A549 (cell line): ENCODE measurements around the gene MCU. TPM values are rescaled to one million over a fixed set of nuclear protein-coding genes. Genes with fewer than 3 reads are reported as not detected.

Source experiments
- ATAC-seq, 2 experiments: fragments of 200-7000 bp in 1 of 2; fragments of >200 bp in 1 of 2; cut with Nextera tagmentation in 1 of 2; cut with Tn5 transposase in 1 of 2; 3 replicates each; pipeline versions ENCODE4 v1.8.0 to v1.9.1; 2018 to 2020; ENCODE audit warnings: mild to moderate bottlenecking in 1 of 2, moderate library complexity in 1 of 2
- CTCF ChIA-PET: fragments of 300-600 bp; sonication (Branson Sonifier 250); formaldehyde crosslinking; extraction: SDS; loops from one replicate; lab custom pipeline; 2021; ENCODE audit warnings: antibody characterized with exemption, inconsistent platforms; lab: Yijun Ruan, JAX
- POLR2A ChIA-PET: fragments of 350-600 bp; formaldehyde crosslinking; extraction: SDS; loops from one replicate; lab custom pipeline; 2021; ENCODE audit warnings: antibody characterized with exemption, inconsistent platforms; lab: Yijun Ruan, JAX
- DNase-seq, 2 experiments: peaks; one replicate each; pipeline versions ENCODE4 v3.0.0 to v3.0.0-alpha.2; 2011 to 2016; ENCODE audit warnings: low read depth in 1 of 2, low spot score in 1 of 2
- FAIRE-seq: peaks from 2 replicates; lab custom pipeline; 2011; peaks lifted over from hg19 to GRCh38; lab: Jason Lieb, UNC
- H3K27ac ChIP-seq, 2 experiments: fragments of >200 bp; sonication (Bioruptor Twin); formaldehyde crosslinking; 3 replicates each; pipeline ENCODE4 v1.5.1; 2016 to 2017
- H3K4me1 ChIP-seq: fragments of >200 bp; sonication (Bioruptor Twin); formaldehyde crosslinking; 3 replicates; pipeline ENCODE4 v1.6.1; 2016
- H3K4me2 ChIP-seq: fragments of >200 bp; sonication (Bioruptor Twin); formaldehyde crosslinking; 3 replicates; pipeline ENCODE4 v1.6.1; 2016
- H3K4me3 ChIP-seq: fragments of >200 bp; sonication (Bioruptor Twin); formaldehyde crosslinking; 3 replicates; pipeline ENCODE4 v1.5.1; 2016
- H3K9me3 ChIP-seq: fragments of >200 bp; sonication (Bioruptor Twin); formaldehyde crosslinking; 3 replicates; pipeline ENCODE4 v1.6.1; 2016
- BHLHE40 ChIP-seq: IDR thresholded peaks from 2 replicates; pipeline ENCODE4 v1.6.1; 2012; ENCODE audit warnings: low read depth, low read length, inconsistent platforms
- CEBPB ChIP-seq, 2 experiments: fragments of >200 bp in 1 of 2; sonication (Bioruptor Twin) in 1 of 2; formaldehyde crosslinking in 1 of 2; IDR thresholded peaks; 2 replicates each; pipeline ENCODE4 v1.6.1; 2012 to 2016
- CHD4 ChIP-seq: fragments of 200-600 bp; sonication (generic); IDR thresholded peaks from 2 replicates; pipeline ENCODE4 v1.6.1; 2016; ENCODE audit warnings: antibody characterized with exemption, mild to moderate bottlenecking, borderline replicate concordance
- EP300 ChIP-seq, 2 experiments: fragments of >200 bp; sonication (Bioruptor Twin); formaldehyde crosslinking; IDR thresholded peaks; 2 replicates in 1 of 2; 3 replicates in 1 of 2; pipeline ENCODE4 v1.6.1; 2016 to 2017
- FOSL2 ChIP-seq, 2 experiments: fragments of 450-650 bp in 1 of 2; fragments of >200 bp in 1 of 2; sonication (Bioruptor Twin) in 1 of 2; formaldehyde crosslinking; IDR thresholded peaks; 2 replicates each; pipeline versions ENCODE4 v1.5.0 to v1.6.1; 2016 to 2020; ENCODE audit warnings: mild to moderate bottlenecking in 1 of 2, moderate library complexity in 1 of 2
- HDAC2 ChIP-seq: fragments of 200-600 bp; sonication (generic); IDR thresholded peaks from 2 replicates; pipeline ENCODE4 v1.6.1; 2016
- MAFK ChIP-seq: fragments of 450-650 bp; IDR thresholded peaks from 2 replicates; pipeline ENCODE4 v1.6.1; 2014; ENCODE audit not compliant: partially characterized antibody
- NFE2L2 ChIP-seq: fragments of 150-350 bp; conservative IDR thresholded peaks from 2 replicates; pipeline ENCODE4 v1.6.1; 2014; ENCODE audit warnings: low read length
- NR3C1 ChIP-seq: fragments of >200 bp; sonication (Bioruptor Twin); formaldehyde crosslinking; IDR thresholded peaks from 3 replicates; pipeline ENCODE4 v1.6.1; 2017
- PBX3 ChIP-seq: IDR thresholded peaks from 2 replicates; pipeline ENCODE4 v1.6.1; 2012
- RARB ChIP-seq: fragments of 250-450 bp; sonication (Bioruptor Pico); IDR thresholded peaks from 2 replicates; pipeline ENCODE4 v1.8.0; 2021; ENCODE audit warnings: mild to moderate bottlenecking, moderate library complexity
- USF2 ChIP-seq: fragments of 450-650 bp; IDR thresholded peaks from 2 replicates; pipeline ENCODE4 v1.6.1; 2014; ENCODE audit warnings: antibody characterized with exemption
- ZC3H11A ChIP-seq: fragments of 450-650 bp; IDR thresholded peaks from 2 replicates; pipeline ENCODE4 v1.6.1; 2014; ENCODE audit warnings: antibody characterized with exemption, mild to moderate bottlenecking
- ZFP36 ChIP-seq: fragments of 450-650 bp; IDR thresholded peaks from 2 replicates; pipeline ENCODE4 v1.6.1; 2014; ENCODE audit warnings: borderline replicate concordance; ENCODE audit not compliant: partially characterized antibody
- WGBS: methylation state at CpG from one replicate; pipeline ENCODE4 v1.1.6; 2017; ENCODE audit errors: missing lambda C conversion rate; 5-methylcytosine and 5-hydroxymethylcytosine counted together
- polyA plus RNA-seq, 4 experiments: library from polyadenylated mRNA; depleted of rRNA in 3 of 4; stranded (reverse); fragments of >200 nt; fragmentation: RNase III in 1 of 4; extraction: RNeasy Plus Mini Kit Qiagen cat#74134 plus additional on column Dnase treatment in 1 of 4; gene quantifications; 2 replicates in 3 of 4; 3 replicates in 1 of 4; pipeline ENCODE4 v1.2.3, GENCODE V29; 2011 to 2017
- TF ChIP-seq, protein P1 (sequence below): fragments of 150-350 bp; IDR thresholded peaks from 2 replicates; pipeline ENCODE4 v1.6.1; 2014; ENCODE audit warnings: low read depth, mild to moderate bottlenecking, low read length
- TF ChIP-seq, protein P2 (sequence below): fragments of >200 bp; sonication (Bioruptor Twin); formaldehyde crosslinking; IDR thresholded peaks from 3 replicates; pipeline ENCODE4 v1.6.1; 2016
- TF ChIP-seq, protein P3 (sequence below): fragments of 250-450 bp; sonication (Bioruptor Pico); IDR thresholded peaks from 2 replicates; pipeline ENCODE4 v1.5.0; 2020; ENCODE audit warnings: low read depth, mild to moderate bottlenecking, moderate library complexity

The MCU gene
- polyA plus RNA-seq, 2 of the 4 experiments (the other 2 are of a cell fraction): 44.0 to 221 TPM

GRCh38 chr10:72812415-72812752 lies 120.4 kb downstream of the MCU start:
- TF ChIP-seq EP300 (IDR thresholded peaks at IDR 0.05) (no peak), PBX3 (no peak), USF2 (no peak), BHLHE40 (no peak), ZFP36 (no peak), NR3C1 (no peak), HDAC2 (no peak), RARB (no peak), ZC3H11A (no peak), NFE2L2 (no peak)
- TF ChIP-seq, protein P1, sequence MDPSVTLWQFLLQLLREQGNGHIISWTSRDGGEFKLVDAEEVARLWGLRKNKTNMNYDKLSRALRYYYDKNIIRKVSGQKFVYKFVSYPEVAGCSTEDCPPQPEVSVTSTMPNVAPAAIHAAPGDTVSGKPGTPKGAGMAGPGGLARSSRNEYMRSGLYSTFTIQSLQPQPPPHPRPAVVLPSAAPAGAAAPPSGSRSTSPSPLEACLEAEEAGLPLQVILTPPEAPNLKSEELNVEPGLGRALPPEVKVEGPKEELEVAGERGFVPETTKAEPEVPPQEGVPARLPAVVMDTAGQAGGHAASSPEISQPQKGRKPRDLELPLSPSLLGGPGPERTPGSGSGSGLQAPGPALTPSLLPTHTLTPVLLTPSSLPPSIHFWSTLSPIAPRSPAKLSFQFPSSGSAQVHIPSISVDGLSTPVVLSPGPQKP: no peak
- TF ChIP-seq, protein P2, sequence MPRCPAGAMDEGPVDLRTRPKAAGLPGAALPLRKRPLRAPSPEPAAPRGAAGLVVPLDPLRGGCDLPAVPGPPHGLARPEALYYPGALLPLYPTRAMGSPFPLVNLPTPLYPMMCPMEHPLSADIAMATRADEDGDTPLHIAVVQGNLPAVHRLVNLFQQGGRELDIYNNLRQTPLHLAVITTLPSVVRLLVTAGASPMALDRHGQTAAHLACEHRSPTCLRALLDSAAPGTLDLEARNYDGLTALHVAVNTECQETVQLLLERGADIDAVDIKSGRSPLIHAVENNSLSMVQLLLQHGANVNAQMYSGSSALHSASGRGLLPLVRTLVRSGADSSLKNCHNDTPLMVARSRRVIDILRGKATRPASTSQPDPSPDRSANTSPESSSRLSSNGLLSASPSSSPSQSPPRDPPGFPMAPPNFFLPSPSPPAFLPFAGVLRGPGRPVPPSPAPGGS: no peak
- TF ChIP-seq, protein P3, sequence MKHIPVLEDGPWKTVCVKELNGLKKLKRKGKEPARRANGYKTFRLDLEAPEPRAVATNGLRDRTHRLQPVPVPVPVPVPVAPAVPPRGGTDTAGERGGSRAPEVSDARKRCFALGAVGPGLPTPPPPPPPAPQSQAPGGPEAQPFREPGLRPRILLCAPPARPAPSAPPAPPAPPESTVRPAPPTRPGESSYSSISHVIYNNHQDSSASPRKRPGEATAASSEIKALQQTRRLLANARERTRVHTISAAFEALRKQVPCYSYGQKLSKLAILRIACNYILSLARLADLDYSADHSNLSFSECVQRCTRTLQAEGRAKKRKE (CRISPR knock-in tag): no peak
- Histone ChIP-seq H3K4me3 (no peak overlapping the region), H3K4me1 (peaks cover 39% of the 10 kb centered on the region), H3K27ac (peak overlapping the region in 1 of 2 experiments; percentile 30; a peak in 2 of 6 replicates), H3K4me2 (peak overlapping the region; percentile 60), H3K9me3 (no peaks in the 10 kb centered on the region)
- ATAC-seq: peak in 1 of 2 experiments; percentile 37; a peak in 2 of 6 replicates
- WGBS: 89% methylated on average over 1 of the region's 1 CpG
- DNase-seq: no peak
- CTCF ChIA-PET: interaction anchor here (0.6 to 0.9 kb wide), 2 partner anchors 21 to 79 kb away, joined by 3 read pairs; no protein-coding TSS in a partner anchor
- no peak for FAIRE-seq
- POLR2A ChIA-PET: interaction anchor here (0.7 to 0.9 kb wide), 2 partner anchors 21 to 318 kb away, joined by 3 read pairs; no protein-coding TSS in a partner anchor

DNA sequence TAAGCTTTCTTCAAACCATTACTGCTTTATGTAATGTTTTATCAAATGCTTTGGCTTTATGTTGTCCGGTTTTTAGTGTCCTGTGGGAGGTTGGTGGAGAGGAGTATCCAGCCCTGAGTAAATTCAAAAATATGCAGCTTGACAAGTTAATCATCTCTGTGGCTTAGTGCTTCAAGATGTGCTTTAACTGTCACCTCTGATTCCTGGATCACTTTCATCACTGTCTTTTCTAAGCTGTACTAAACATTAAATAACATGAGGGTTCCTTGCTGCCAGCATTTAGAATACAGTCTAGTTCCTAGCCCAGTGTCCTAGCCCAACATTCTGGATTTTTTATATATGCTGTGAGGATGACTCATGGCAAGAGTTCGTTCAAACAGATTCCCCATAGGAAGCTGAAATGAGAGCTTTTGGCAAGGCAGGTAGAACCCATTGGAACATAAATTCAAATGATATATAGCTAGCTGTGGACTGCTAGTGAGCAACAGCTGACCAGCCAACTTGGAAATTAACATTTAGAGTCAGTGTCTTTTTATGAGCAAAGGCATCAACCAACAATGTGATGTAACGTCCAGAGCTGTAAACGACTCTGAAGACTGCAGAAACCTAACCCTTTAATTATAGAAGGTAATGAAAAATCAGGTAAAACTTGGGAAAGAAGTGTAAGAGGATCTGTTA lies 120.9 kb downstream of the MCU start:
- FAIRE-seq: no peak
- peaks cover 40% of the 10 kb centered on the region for H3K4me1 ChIP-seq
- ATAC-seq: peak; percentile 24 to 75; a peak in 4 of 6 replicates
- H3K4me2 ChIP-seq: peak overlapping the region; percentile 60
- peak overlapping the region in 1 of 2 experiments; percentile 30; a peak in 2 of 6 replicates for H3K27ac ChIP-seq
- WGBS: 48% methylated on average over 4 of the region's 4 CpGs
- POLR2A ChIA-PET: interaction anchor here (0.7 to 0.9 kb wide), 2 partner anchors 21 to 318 kb away, joined by 3 read pairs; no protein-coding TSS in a partner anchor
- no peak overlapping the region for H3K4me3 ChIP-seq
- TF ChIP-seq MAFK (no peak), CEBPB (IDR thresholded peaks at IDR 0.05) (no peak), FOSL2 (IDR thresholded peaks at IDR 0.05) (no peak), FOSL2 (CRISPR knock-in tag; IDR thresholded peaks at IDR 0.05) (peak; percentile 70), ZC3H11A (no peak), CHD4 (no peak)
- TF ChIP-seq, protein P1: no peak
- H3K9me3 ChIP-seq: no peaks in the 10 kb centered on the region
- peak in 1 of 2 experiments; percentile 15 for DNase-seq
- CTCF ChIA-PET: interaction anchor here (0.6 to 0.9 kb wide), 4 partner anchors 20 to 217 kb away, joined by 3 read pairs; no protein-coding TSS in a partner anchor
